GM12878 (cell line): ENCODE data around the gene PPID. TPM values are rescaled to one million over a fixed set of nuclear protein-coding genes. Genes with fewer than 3 reads are reported as not detected.

Source experiments
- ATAC-seq: fragments of 200-7000 bp; cut with Tn5 transposase; 3 replicates; pipeline ENCODE4 v1.9.1; 2020; ENCODE audit warnings: mild to moderate bottlenecking, moderate library complexity
- BruUV-seq: library from RNA; stranded (reverse); fragments of 400-500 nt; replicated peaks from 2 replicates; lab custom pipeline; 2021; lab: Mats Ljungman, UMichigan
- CTCF ChIA-PET: fragments of 300-600 bp; sonication (Branson Sonifier 250); formaldehyde crosslinking; extraction: SDS; loops from one replicate; lab custom pipeline; 2021; ENCODE audit warnings: inconsistent platforms; lab: Yijun Ruan, JAX
- POLR2A ChIA-PET: fragments of 350-600 bp; formaldehyde crosslinking; extraction: SDS; loops from one replicate; lab custom pipeline; 2021; ENCODE audit warnings: inconsistent platforms; lab: Charles Lee
- RAD21 ChIA-PET: fragments of 300-600 bp; sonication (Branson Sonifier 250); formaldehyde crosslinking; loops from one replicate; lab custom pipeline; 2023; ENCODE audit warnings: antibody characterized with exemption; ENCODE audit not compliant: unreplicated experiment; lab: Charles Lee
- SMC1A ChIA-PET: fragments of 300-600 bp; sonication (Branson Sonifier 250); formaldehyde crosslinking; loops from one replicate; lab custom pipeline; 2023; ENCODE audit not compliant: unreplicated experiment, uncharacterized antibody; lab: Charles Lee
- DNase-seq: peaks from one replicate; pipeline ENCODE4 v3.0.0-alpha.2; 2011; ENCODE audit warnings: low read depth, low spot score
- FAIRE-seq: peaks from 3 replicates; lab custom pipeline; 2011; peaks lifted over from hg19 to GRCh38; lab: Jason Lieb, UNC
- H2AFZ ChIP-seq: 2 replicates; pipeline ENCODE4 v1.6.0; 2011; ENCODE audit warnings: low read depth, low read length, control low read depth; ENCODE audit not compliant: control insufficient read depth
- H3K27ac ChIP-seq: 2 replicates; pipeline ENCODE4 v1.5.1; 2011; ENCODE audit warnings: control low read depth; ENCODE audit not compliant: control insufficient read depth, insufficient read depth
- H3K27me3 ChIP-seq, 2 experiments: replicated peaks in 1 of 2; 2 replicates each; pipeline versions ENCODE4 v1.6.0 to v1.6.1; 2011; ENCODE audit warnings: low read length in 1 of 2; ENCODE audit not compliant: control insufficient read depth in 2 of 2, insufficient read depth in 2 of 2
- H3K36me3 ChIP-seq, 2 experiments: 2 replicates each; pipeline ENCODE4 v1.5.1; 2011; ENCODE audit warnings: low read length in 1 of 2; ENCODE audit not compliant: control insufficient read depth in 2 of 2, insufficient read depth in 2 of 2
- H3K4me1 ChIP-seq: 2 replicates; pipeline ENCODE4 v1.6.1; 2011; ENCODE audit warnings: mild to moderate bottlenecking, low read length, moderate library complexity, mixed read lengths; ENCODE audit not compliant: control insufficient read depth, insufficient read depth
- H3K4me2 ChIP-seq: 2 replicates; pipeline ENCODE4 v1.6.0; 2011; ENCODE audit warnings: control low read depth; ENCODE audit not compliant: control insufficient read depth, insufficient read depth
- H3K4me3 ChIP-seq: fragments of 200-600 bp; sonication (generic); 2 replicates; pipeline ENCODE4 v1.5.1; 2016
- H3K79me2 ChIP-seq: 2 replicates; pipeline ENCODE4 v1.6.0; 2011; ENCODE audit warnings: low read length; ENCODE audit not compliant: control insufficient read depth, insufficient read depth
- H3K9ac ChIP-seq: 2 replicates; pipeline ENCODE4 v1.8.0; 2011; ENCODE audit warnings: low read length, control low read depth, mixed read lengths; ENCODE audit not compliant: control insufficient read depth, insufficient read depth
- H3K9me3 ChIP-seq: replicated peaks from 3 replicates; pipeline ENCODE4 v1.5.1; 2011; ENCODE audit warnings: mild to moderate bottlenecking, low read length; ENCODE audit not compliant: control insufficient read depth, insufficient read depth
- H4K20me1 ChIP-seq: 2 replicates; pipeline ENCODE4 v1.6.0; 2011; ENCODE audit not compliant: control insufficient read depth, insufficient read depth
- EGR1 ChIP-seq, 2 experiments: IDR thresholded peaks; 1 replicate in 1 of 2; 2 replicates in 1 of 2; pipeline ENCODE4 v1.6.1; 2011 to 2012; ENCODE audit warnings: low read depth in 2 of 2, low read length in 2 of 2, borderline replicate concordance in 1 of 2, mild to moderate bottlenecking in 1 of 2, moderate library complexity in 1 of 2
- FOXM1 ChIP-seq: IDR thresholded peaks from 2 replicates; pipeline ENCODE4 v1.6.1; 2012; ENCODE audit warnings: low read depth, mild to moderate bottlenecking, inconsistent platforms, low read length, moderate library complexity
- GABPA ChIP-seq: IDR thresholded peaks from 2 replicates; pipeline ENCODE4 v1.6.1; 2014; ENCODE audit warnings: antibody characterized with exemption, low read depth, mild to moderate bottlenecking, inconsistent platforms
- GATAD2B ChIP-seq: fragments of 450-650 bp; conservative IDR thresholded peaks from 2 replicates; pipeline ENCODE4 v1.6.1; 2017; ENCODE audit warnings: low read depth, mild to moderate bottlenecking, moderate library complexity
- IKZF1 ChIP-seq: fragments of 450-650 bp; conservative IDR thresholded peaks from 2 replicates; pipeline ENCODE4 v1.6.1; 2017; ENCODE audit warnings: antibody characterized with exemption, mild to moderate bottlenecking
- NFIC ChIP-seq: IDR thresholded peaks from 2 replicates; pipeline ENCODE4 v1.6.1; 2012; ENCODE audit warnings: low read depth, mild to moderate bottlenecking, inconsistent platforms, low read length, moderate library complexity
- NR2F1 ChIP-seq: fragments of 450-650 bp; conservative IDR thresholded peaks from 2 replicates; pipeline ENCODE4 v1.6.1; 2017; ENCODE audit warnings: mild to moderate bottlenecking
- PAX8 ChIP-seq: fragments of 450-650 bp; IDR thresholded peaks from 2 replicates; pipeline ENCODE4 v1.6.1; 2017; ENCODE audit warnings: mild to moderate bottlenecking, moderate library complexity
- RB1 ChIP-seq: fragments of 450-650 bp; formaldehyde crosslinking; IDR thresholded peaks from 2 replicates; pipeline ENCODE4 v1.6.1; 2017; ENCODE audit warnings: mild to moderate bottlenecking, borderline replicate concordance
- SIN3A ChIP-seq: IDR thresholded peaks from 2 replicates; pipeline ENCODE4 v1.6.1; 2012; ENCODE audit warnings: low read depth, low read length, improper control_type of control experiment
- SP1 ChIP-seq: IDR thresholded peaks from one replicate; pipeline ENCODE4 v1.6.1; 2011; ENCODE audit warnings: low read depth, low read length
- SUZ12 ChIP-seq: fragments of 200-600 bp; sonication (generic); IDR thresholded peaks from one replicate; pipeline ENCODE4 v1.6.1; 2018; ENCODE audit warnings: antibody characterized with exemption, mild to moderate bottlenecking; ENCODE audit not compliant: unreplicated experiment
- TBL1XR1 ChIP-seq: IDR thresholded peaks from 2 replicates; pipeline ENCODE4 v1.6.1; 2012; ENCODE audit warnings: low read depth, low read length, improper control_type of control experiment
- USF2 ChIP-seq: IDR thresholded peaks from 2 replicates; pipeline ENCODE4 v1.6.1; 2011; ENCODE audit warnings: low read depth, low read length, improper control_type of control experiment, borderline replicate concordance
- WRNIP1 ChIP-seq: IDR thresholded peaks from 2 replicates; pipeline ENCODE4 v1.6.1; 2011; ENCODE audit warnings: low read depth, low read length, improper control_type of control experiment, borderline replicate concordance
- ZNF24 ChIP-seq: fragments of 450-650 bp; IDR thresholded peaks from 2 replicates; pipeline ENCODE4 v1.6.1; 2017; ENCODE audit warnings: antibody characterized with exemption, mild to moderate bottlenecking
- WGBS: methylation state at CpG from one replicate; pipeline ENCODE4 v1.1.6; 2016; ENCODE audit warnings: low lambda C conversion rate; ENCODE audit not compliant: insufficient replicate concordance, insufficient coverage; ENCODE audit errors: missing lambda C conversion rate; 5-methylcytosine and 5-hydroxymethylcytosine counted together
- in situ Hi-C: fragments of 300-500 bp; cut with MboI; formaldehyde crosslinking; loops from 9 replicates; pipeline ENCODE4 v1.14.3; 2018; ENCODE audit warnings: mixed read lengths
- intact Hi-C: fragments of 100-400 bp; cut with micrococcal nuclease; formaldehyde crosslinking; loops from one replicate; pipeline ENCODE4 v1.14.2; 2022; ENCODE audit not compliant: unreplicated experiment
- polyA plus RNA-seq, 11 experiments: library from polyadenylated mRNA; depleted of rRNA in 4 of 11; unstranded in 6 of 11; stranded (reverse) in 5 of 11; fragments of >200 nt; fragmentation: Nextera tagmentation in 4 of 11; fragmentation: Illumina TruSeq in 1 of 11; extraction: Ambion mirVana in 4 of 11; extraction: Trizol in 1 of 11; gene quantifications; 1 replicate in 1 of 11; 2 replicates in 10 of 11; pipeline versions ENCODE4 v1.2.1 to v1.2.3, GENCODE V29; 2011 to 2016; ENCODE audit warnings: inconsistent platforms in 2 of 11, missing spikeins in 2 of 11, low read depth in 1 of 11
- total RNA-seq, 4 experiments: library from RNA; depleted of rRNA in 3 of 4; stranded (reverse); fragments of >200 nt in 3 of 4; fragmentation: Illumina TruSeq in 1 of 4; extraction: Trizol in 1 of 4; gene quantifications; 2 replicates each; pipeline versions ENCODE4 v1.2.1 to v1.2.3, GENCODE V29; 2013 to 2021
- TF ChIP-seq, protein P1 (sequence below): IDR thresholded peaks from 2 replicates; pipeline ENCODE4 v1.6.1; 2012; ENCODE audit warnings: improper control_type of control experiment, low read depth, low read length; ENCODE audit not compliant: insufficient replicate concordance
- TF ChIP-seq, protein P2 (sequence below): fragments of 450-650 bp; IDR thresholded peaks from 2 replicates; pipeline ENCODE4 v1.6.1; 2017; ENCODE audit warnings: mild to moderate bottlenecking

The PPID gene
- total and polyA plus RNA-seq, 10 of the 15 experiments (the other 5 are each of a cell fraction or from before 2014, with no cell fraction given) = 21.9 to 64.3 (median 39.5) TPM

DNA sequence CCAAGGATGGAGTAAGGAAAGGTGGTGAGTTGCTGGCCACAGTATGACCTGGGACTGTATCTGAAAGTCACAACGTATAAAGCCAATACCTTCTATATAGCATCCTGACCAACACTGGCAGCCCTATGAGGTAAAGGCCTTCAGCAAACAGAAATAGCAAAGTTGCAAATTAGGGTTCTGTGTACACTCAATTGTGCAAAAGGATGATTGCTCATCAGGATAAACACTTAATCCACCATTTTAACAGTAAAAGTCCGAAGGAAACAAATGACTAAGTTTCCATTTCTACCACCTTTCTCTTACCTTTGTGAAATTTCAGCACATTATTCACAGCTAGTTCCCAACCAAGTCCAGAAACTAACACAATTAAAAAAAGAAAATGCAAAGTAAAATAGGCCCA, 44.3 kb upstream of the PPID start:
- in situ Hi-C loops (no loop called here), intact Hi-C loops (no loop called here)
- ChIA-PET SMC1A (interaction anchor here (1.4 to 1.7 kb wide), 3 partner anchors 35 to 84 kb away, joined by 3 to 5 read pairs (median 4); no protein-coding TSS in a partner anchor), CTCF (interaction anchor here (0.6 kb wide), 1 partner anchor 130 kb away, joined by 3 read pairs; no protein-coding TSS in a partner anchor), POLR2A (interaction anchor here (0.5 kb wide), 1 partner anchor 43 kb away, joined by 3 read pairs; no protein-coding TSS in a partner anchor), RAD21 (no interaction called here)
- Histone ChIP-seq H3K4me3 (no peak overlapping the region), H3K4me2 (no peak overlapping the region), H3K36me3 (no peaks in the 10 kb centered on the region), H3K4me1 (no peaks in the 10 kb centered on the region; the same call in 1 of the 2 replicates), H4K20me1 (no peaks in the 10 kb centered on the region), H3K9ac (no peak overlapping the region), H3K27me3 (peaks cover 2% of the 10 kb centered on the region in 2 experiments; a peak in 1 of 4 replicates), H3K27ac (no peak overlapping the region), H3K79me2 (peaks cover 4% of the 10 kb centered on the region), H2AFZ (no peak overlapping the region), H3K9me3 (no peaks in the 10 kb centered on the region)
- WGBS = 25% methylated on average over 2 of the region's 2 CpGs
- DNase-seq (no peak), ATAC-seq (no peak), FAIRE-seq (no peak)
- no TSS peak for BruUV-seq
- TF ChIP-seq SUZ12 (no peak), RB1 (no peak), SIN3A (no peak), FOXM1 (no peak), NR2F1 (no peak), WRNIP1 (no peak), TBL1XR1 (no peak), GATAD2B (no peak), USF2 (no peak), NFIC (no peak), IKZF1 (no peak), GABPA (no peak), EGR1 (IDR thresholded peaks at IDR 0.05; ENCODE audit: borderline replicate concordance in 1 of 2, low read depth in 2 of 2, low read length in 2 of 2) (no peak), PAX8 (no peak), ZNF24 (no peak), SP1 (no peak)
- TF ChIP-seq, protein P1, sequence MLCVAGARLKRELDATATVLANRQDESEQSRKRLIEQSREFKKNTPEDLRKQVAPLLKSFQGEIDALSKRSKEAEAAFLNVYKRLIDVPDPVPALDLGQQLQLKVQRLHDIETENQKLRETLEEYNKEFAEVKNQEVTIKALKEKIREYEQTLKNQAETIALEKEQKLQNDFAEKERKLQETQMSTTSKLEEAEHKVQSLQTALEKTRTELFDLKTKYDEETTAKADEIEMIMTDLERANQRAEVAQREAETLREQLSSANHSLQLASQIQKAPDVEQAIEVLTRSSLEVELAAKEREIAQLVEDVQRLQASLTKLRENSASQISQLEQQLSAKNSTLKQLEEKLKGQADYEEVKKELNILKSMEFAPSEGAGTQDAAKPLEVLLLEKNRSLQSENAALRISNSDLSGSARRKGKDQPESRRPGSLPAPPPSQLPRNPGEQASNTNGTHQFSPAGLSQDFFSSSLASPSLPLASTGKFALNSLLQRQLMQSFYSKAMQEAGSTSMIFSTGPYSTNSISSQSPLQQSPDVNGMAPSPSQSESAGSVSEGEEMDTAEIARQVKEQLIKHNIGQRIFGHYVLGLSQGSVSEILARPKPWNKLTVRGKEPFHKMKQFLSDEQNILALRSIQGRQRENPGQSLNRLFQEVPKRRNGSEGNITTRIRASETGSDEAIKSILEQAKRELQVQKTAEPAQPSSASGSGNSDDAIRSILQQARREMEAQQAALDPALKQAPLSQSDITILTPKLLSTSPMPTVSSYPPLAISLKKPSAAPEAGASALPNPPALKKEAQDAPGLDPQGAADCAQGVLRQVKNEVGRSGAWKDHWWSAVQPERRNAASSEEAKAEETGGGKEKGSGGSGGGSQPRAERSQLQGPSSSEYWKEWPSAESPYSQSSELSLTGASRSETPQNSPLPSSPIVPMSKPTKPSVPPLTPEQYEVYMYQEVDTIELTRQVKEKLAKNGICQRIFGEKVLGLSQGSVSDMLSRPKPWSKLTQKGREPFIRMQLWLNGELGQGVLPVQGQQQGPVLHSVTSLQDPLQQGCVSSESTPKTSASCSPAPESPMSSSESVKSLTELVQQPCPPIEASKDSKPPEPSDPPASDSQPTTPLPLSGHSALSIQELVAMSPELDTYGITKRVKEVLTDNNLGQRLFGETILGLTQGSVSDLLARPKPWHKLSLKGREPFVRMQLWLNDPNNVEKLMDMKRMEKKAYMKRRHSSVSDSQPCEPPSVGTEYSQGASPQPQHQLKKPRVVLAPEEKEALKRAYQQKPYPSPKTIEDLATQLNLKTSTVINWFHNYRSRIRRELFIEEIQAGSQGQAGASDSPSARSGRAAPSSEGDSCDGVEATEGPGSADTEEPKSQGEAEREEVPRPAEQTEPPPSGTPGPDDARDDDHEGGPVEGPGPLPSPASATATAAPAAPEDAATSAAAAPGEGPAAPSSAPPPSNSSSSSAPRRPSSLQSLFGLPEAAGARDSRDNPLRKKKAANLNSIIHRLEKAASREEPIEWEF = no peak
- TF ChIP-seq, protein P2, sequence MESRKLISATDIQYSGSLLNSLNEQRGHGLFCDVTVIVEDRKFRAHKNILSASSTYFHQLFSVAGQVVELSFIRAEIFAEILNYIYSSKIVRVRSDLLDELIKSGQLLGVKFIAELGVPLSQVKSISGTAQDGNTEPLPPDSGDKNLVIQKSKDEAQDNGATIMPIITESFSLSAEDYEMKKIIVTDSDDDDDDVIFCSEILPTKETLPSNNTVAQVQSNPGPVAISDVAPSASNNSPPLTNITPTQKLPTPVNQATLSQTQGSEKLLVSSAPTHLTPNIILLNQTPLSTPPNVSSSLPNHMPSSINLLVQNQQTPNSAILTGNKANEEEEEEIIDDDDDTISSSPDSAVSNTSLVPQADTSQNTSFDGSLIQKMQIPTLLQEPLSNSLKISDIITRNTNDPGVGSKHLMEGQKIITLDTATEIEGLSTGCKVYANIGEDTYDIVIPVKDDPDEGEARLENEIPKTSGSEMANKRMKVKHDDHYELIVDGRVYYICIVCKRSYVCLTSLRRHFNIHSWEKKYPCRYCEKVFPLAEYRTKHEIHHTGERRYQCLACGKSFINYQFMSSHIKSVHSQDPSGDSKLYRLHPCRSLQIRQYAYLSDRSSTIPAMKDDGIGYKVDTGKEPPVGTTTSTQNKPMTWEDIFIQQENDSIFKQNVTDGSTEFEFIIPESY = no peak
